ENCODE measurements around the gene OXNAD1.
A peak's percentile ranks its signal among the peaks of the same experiment; 100 is the strongest.

The OXNAD1 gene

GRCh38 chr3:16247282-16248061, 17.5 kb upstream of the OXNAD1 start:
- peak; percentile 73 for DNase-seq

GRCh38 chr3:16248556-16248955, 16.5 kb upstream of the OXNAD1 start:
- no peak for DNase-seq

- DNase-seq, result no peak
Measured at GRCh38 chr3:16249336-16249735, 15.7 kb upstream of the OXNAD1 start.

- DNase-seq, result no peak
Measured at GRCh38 chr3:16249886-16250285, 15.1 kb upstream of the OXNAD1 start.

GRCh38 chr3:16251316-16252085, 13.5 kb upstream of the OXNAD1 start:
- no peak for DNase-seq

GRCh38 chr3:16252243-16252978, 12.6 kb upstream of the OXNAD1 start:
- no peak for DNase-seq

GRCh38 chr3:16252988-16253387, 12.0 kb upstream of the OXNAD1 start:
- no peak for DNase-seq

- no peak for DNase-seq
Measured at GRCh38 chr3:16253601-16254000, 11.4 kb upstream of the OXNAD1 start.

GRCh38 chr3:16254916-16255315, 10.1 kb upstream of the OXNAD1 start:
- DNase-seq, result no peak

GRCh38 chr3:16255326-16255725, 9.7 kb upstream of the OXNAD1 start:
- no peak for DNase-seq

- DNase-seq, result no peak
Measured at GRCh38 chr3:16255726-16256125, 9.3 kb upstream of the OXNAD1 start.

GRCh38 chr3:16257309-16257708, 7.7 kb upstream of the OXNAD1 start:
- DNase-seq, result no peak

GRCh38 chr3:16258177-16258576, 6.8 kb upstream of the OXNAD1 start:
- no peak for DNase-seq

GRCh38 chr3:16258866-16259265, 6.1 kb upstream of the OXNAD1 start:
- DNase-seq, result no peak

GRCh38 chr3:16260046-16260445, 5.0 kb upstream of the OXNAD1 start:
- no peak for DNase-seq

- no peak for DNase-seq
Measured at GRCh38 chr3:16262174-16262573, 2.8 kb upstream of the OXNAD1 start.

GRCh38 chr3:16264174-16264707, 771 bp upstream of the OXNAD1 start:
- no peak for DNase-seq

- DNase-seq, result no peak
Measured at GRCh38 chr3:16265455-16265786, 409 bp downstream of the OXNAD1 start.

GRCh38 chr3:16266714-16267113, 1.7 kb downstream of the OXNAD1 start:
- DNase-seq, result no peak

GRCh38 chr3:16270855-16271254, 5.8 kb downstream of the OXNAD1 start:
- no peak for DNase-seq

GRCh38 chr3:16272588-16272987, 7.6 kb downstream of the OXNAD1 start:
- DNase-seq, result no peak

- DNase-seq, result no peak
Measured at GRCh38 chr3:16273867-16274266, 8.9 kb downstream of the OXNAD1 start.

GRCh38 chr3:16277471-16277870, 12.5 kb downstream of the OXNAD1 start:
- no peak for DNase-seq
